ENCODE data around the gene MTMR3.

GRCh38 chr22:30054067-30054763, 171.2 kb downstream of the MTMR3 start:
- TF ChIP-seq CTCF (IDR thresholded peaks at IDR 0.05; ENCODE audit: borderline replicate concordance, extremely low read depth, low read length, poor library complexity, severe bottlenecking) (no peak), EZH2 (IDR thresholded peaks at IDR 0.05; ENCODE audit: borderline replicate concordance, low read depth, low read length, severe bottlenecking) (no peak)
